Vagina (tissue), 2 donors: Measurements from ENCODE around the gene DPF3. TPM values are rescaled to one million over a fixed set of nuclear protein-coding genes. Genes with fewer than 3 reads are reported as not detected.

Source experiments
- DNase-seq, 2 donors: peaks; one replicate each; pipeline ENCODE4 v3.0.0-alpha.2; 2017; ENCODE audit errors: extremely low spot score in 2 of 2
- H3K27ac ChIP-seq: fragments of 200-600 bp; sonication (generic); one replicate; pipeline ENCODE4 v1.5.1; 2019
- H3K27me3 ChIP-seq: fragments of 200-600 bp; sonication (generic); one replicate; pipeline ENCODE4 v1.5.1; 2019
- H3K36me3 ChIP-seq, 2 donors: fragments of 200-600 bp; sonication (generic); one replicate each; pipeline ENCODE4 v1.5.1; 2017 to 2019
- H3K4me1 ChIP-seq: fragments of 200-600 bp; sonication (generic); one replicate; pipeline ENCODE4 v1.5.1; 2019
- H3K4me3 ChIP-seq, 2 donors: fragments of 200-600 bp; sonication (generic); 1 replicate in 1 of 2; 2 replicates in 1 of 2; pipeline ENCODE4 v1.5.1; 2016 to 2019
- H3K9me3 ChIP-seq: fragments of 200-600 bp; sonication (generic); one replicate; pipeline ENCODE4 v1.5.1; 2019
- CTCF ChIP-seq, 3 experiments: fragments of 450-650 bp in 2 of 3; fragments of 200-600 bp in 1 of 3; sonication (generic) in 1 of 3; IDR thresholded peaks; one replicate each; pipeline ENCODE4 v1.5.1; 2017 to 2019; ENCODE audit warnings: antibody characterized with exemption in 3 of 3, mild to moderate bottlenecking in 2 of 3, moderate library complexity in 2 of 3
- POLR2A ChIP-seq, 2 donors: fragments of 450-650 bp; IDR thresholded peaks; one replicate each; pipeline ENCODE4 v1.6.1; 2017; ENCODE audit warnings: antibody characterized with exemption in 2 of 2, mild to moderate bottlenecking in 2 of 2, moderate library complexity in 2 of 2
- POLR2AphosphoS5 ChIP-seq, 2 donors: sonication (generic); formaldehyde crosslinking; IDR thresholded peaks; one replicate each; pipeline ENCODE4 v1.9.0; 2017; ENCODE audit warnings: antibody characterized with exemption in 2 of 2, mild to moderate bottlenecking in 2 of 2, low read depth in 1 of 2; ENCODE audit not compliant: insufficient read depth in 1 of 2
- intact Hi-C: fragments of 100-400 bp; cut with DNase I; formaldehyde crosslinking; loops from one replicate; pipeline ENCODE4 v1.15.1; 2023
- total RNA-seq: library from RNA; depleted of rRNA; stranded (reverse); fragments of >200 nt; gene quantifications from one replicate; pipeline ENCODE4 v1.2.3, GENCODE V29; 2016

Gene DPF3
- total RNA-seq, 1 donor from 2014 or later, result not detected

- Histone ChIP-seq H3K4me3 (no peak overlapping the region), H3K27ac (no peak overlapping the region), H3K9me3 (no peaks in the 10 kb centered on the region), H3K4me1 (no peaks in the 10 kb centered on the region), H3K36me3 (no peaks in the 10 kb centered on the region), H3K27me3 (no peaks in the 10 kb centered on the region)
- DNase-seq, result no peak
- no peak for TF ChIP-seq POLR2AphosphoS5 (IDR thresholded peaks at IDR 0.05; ENCODE audit: insufficient read depth in 1 of 2, low read depth in 1 of 2)
- no peak for TF ChIP-seq POLR2A (IDR thresholded peaks at IDR 0.05)
- no peak for TF ChIP-seq CTCF (IDR thresholded peaks at IDR 0.05)
- intact Hi-C loops, result no loop called here
Measured at GRCh38 chr14:72583316-72584272, 310.3 kb downstream of the DPF3 start.

DNA sequence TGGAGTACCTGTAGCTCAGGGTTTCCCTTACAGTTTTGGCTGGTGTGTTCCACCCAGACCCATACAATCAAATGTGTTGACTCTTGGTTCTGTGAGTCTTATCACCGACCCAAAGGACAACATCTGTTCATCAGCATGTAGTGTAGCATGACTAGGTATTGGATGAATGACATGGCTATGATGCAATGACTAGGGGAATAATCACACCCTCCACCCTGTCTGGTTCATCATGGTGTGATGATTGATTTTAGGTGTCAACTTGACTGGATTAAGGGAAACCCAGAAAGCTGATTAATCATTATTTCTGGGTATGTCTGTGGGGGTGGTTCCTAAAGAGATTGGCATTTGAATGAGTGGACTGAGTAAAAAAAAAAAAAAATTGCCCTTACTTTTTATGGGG, 311.3 kb downstream of the DPF3 start:
- intact Hi-C loops, result no loop called here
- no peaks in the 10 kb centered on the region for H3K4me1 ChIP-seq
- no peak overlapping the region for H3K27ac ChIP-seq
- no peak overlapping the region for H3K4me3 ChIP-seq
- no peaks in the 10 kb centered on the region for H3K36me3 ChIP-seq
- no peak for DNase-seq
- TF ChIP-seq CTCF (IDR thresholded peaks at IDR 0.05) (no peak), POLR2A (IDR thresholded peaks at IDR 0.05) (no peak), POLR2AphosphoS5 (IDR thresholded peaks at IDR 0.05; ENCODE audit: insufficient read depth in 1 of 2, low read depth in 1 of 2) (no peak)
- no peaks in the 10 kb centered on the region for H3K9me3 ChIP-seq
- no peaks in the 10 kb centered on the region for H3K27me3 ChIP-seq

DNA sequence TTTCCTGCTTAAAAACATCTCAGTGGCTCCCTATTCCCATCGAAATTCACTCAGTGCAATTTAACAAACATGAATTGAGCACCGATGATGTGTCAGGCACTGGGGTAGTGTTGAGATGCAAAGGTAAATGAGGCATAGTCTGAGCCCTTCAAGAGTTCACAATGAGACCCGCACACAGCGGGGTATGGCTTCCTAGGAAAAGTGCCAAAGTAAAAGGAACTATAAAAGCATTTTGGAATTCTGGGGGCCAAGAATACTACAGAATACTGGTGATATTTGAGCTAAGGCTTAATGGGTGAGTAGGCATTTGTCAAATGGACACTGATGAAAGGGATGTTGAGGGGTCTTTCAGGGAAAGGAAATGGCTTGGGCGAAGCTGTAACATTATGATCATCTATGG, 315.4 kb downstream of the DPF3 start:
- Histone ChIP-seq H3K9me3 (no peaks in the 10 kb centered on the region), H3K4me3 (no peak overlapping the region), H3K36me3 (no peaks in the 10 kb centered on the region), H3K27ac (no peak overlapping the region), H3K4me1 (no peaks in the 10 kb centered on the region), H3K27me3 (no peaks in the 10 kb centered on the region)
- TF ChIP-seq POLR2AphosphoS5 (IDR thresholded peaks at IDR 0.05; ENCODE audit: insufficient read depth in 1 of 2, low read depth in 1 of 2), result no peak
- TF ChIP-seq CTCF (IDR thresholded peaks at IDR 0.05), result no peak
- no peak for TF ChIP-seq POLR2A (IDR thresholded peaks at IDR 0.05)
- no peak for DNase-seq
- intact Hi-C loops, result no loop called here

DNA sequence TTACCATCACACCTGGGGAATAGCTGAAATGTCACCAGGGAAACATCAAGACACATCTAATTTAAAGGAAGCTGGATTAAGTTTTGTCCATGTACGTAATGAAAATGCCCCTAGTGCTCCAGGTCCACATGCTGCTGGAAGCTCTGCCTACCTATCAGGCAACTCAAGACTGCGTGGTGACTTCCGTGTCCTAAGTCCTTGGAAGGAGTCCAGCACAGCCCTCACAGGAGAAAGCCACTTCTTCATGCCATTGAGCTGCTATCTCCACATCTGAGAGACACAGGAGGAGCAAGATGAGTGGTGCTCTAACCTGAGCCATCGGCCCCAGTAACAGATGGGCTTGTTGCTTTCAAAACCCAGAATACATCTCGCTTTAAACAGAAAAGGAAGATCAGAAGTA, 316.4 kb downstream of the DPF3 start:
- H3K4me1 ChIP-seq, result no peaks in the 10 kb centered on the region
- TF ChIP-seq POLR2A (IDR thresholded peaks at IDR 0.05), result no peak
- no peak for TF ChIP-seq CTCF (IDR thresholded peaks at IDR 0.05)
- no peak for TF ChIP-seq POLR2AphosphoS5 (IDR thresholded peaks at IDR 0.05; ENCODE audit: insufficient read depth in 1 of 2, low read depth in 1 of 2)
- H3K27ac ChIP-seq, result no peak overlapping the region
- H3K4me3 ChIP-seq, result no peak overlapping the region
- no peaks in the 10 kb centered on the region for H3K27me3 ChIP-seq
- H3K9me3 ChIP-seq, result no peaks in the 10 kb centered on the region
- H3K36me3 ChIP-seq, result no peaks in the 10 kb centered on the region
- DNase-seq, result no peak
- intact Hi-C loops, result no loop called here

- Histone ChIP-seq H3K27me3 (no peaks in the 10 kb centered on the region), H3K9me3 (no peaks in the 10 kb centered on the region), H3K4me1 (no peaks in the 10 kb centered on the region), H3K36me3 (no peaks in the 10 kb centered on the region), H3K27ac (no peak overlapping the region), H3K4me3 (no peak overlapping the region)
- intact Hi-C loops, result no loop called here
- TF ChIP-seq CTCF (IDR thresholded peaks at IDR 0.05), result no peak
- no peak for TF ChIP-seq POLR2A (IDR thresholded peaks at IDR 0.05)
- no peak for TF ChIP-seq POLR2AphosphoS5 (IDR thresholded peaks at IDR 0.05; ENCODE audit: insufficient read depth in 1 of 2, low read depth in 1 of 2)
- no peak for DNase-seq
Measured at GRCh38 chr14:72576258-72576657, 317.6 kb downstream of the DPF3 start.
